Neutrophil (primary cell): Measurements from ENCODE around the gene KRTAP2-3.
"Not testable (repeated sequence)": the region's sequence is repeated elsewhere in the genome, so short reads cannot be mapped to it uniquely, and the experiment has no call there.

ENCODE experiments used
- H3K27ac ChIP-seq: fragments of 200-600 bp; sonication (generic); 2 replicates; pipeline ENCODE4 v1.5.1; 2016; ENCODE audit warnings: mild to moderate bottlenecking, moderate library complexity
- H3K27me3 ChIP-seq: fragments of 200-600 bp; sonication (generic); 2 replicates; pipeline ENCODE4 v1.6.0; 2016; ENCODE audit warnings: mild to moderate bottlenecking
- H3K36me3 ChIP-seq: fragments of 200-600 bp; sonication (generic); 2 replicates; pipeline ENCODE4 v1.5.1; 2017
- H3K4me1 ChIP-seq, 2 experiments: fragments of 200-600 bp in 1 of 2; sonication (generic) in 1 of 2; 1 replicate in 1 of 2; 2 replicates in 1 of 2; pipeline versions ENCODE4 v1.5.1 to v1.6.1; 2013 to 2016; ENCODE audit warnings: low read depth in 1 of 2, low read length in 1 of 2, mild to moderate bottlenecking in 1 of 2, moderate library complexity in 1 of 2; ENCODE audit not compliant: control insufficient read depth in 1 of 2, insufficient read depth in 1 of 2
- H3K4me3 ChIP-seq, 2 experiments: fragments of 200-600 bp in 1 of 2; sonication (generic) in 1 of 2; 1 replicate in 1 of 2; 2 replicates in 1 of 2; pipeline ENCODE4 v1.5.1; 2013 to 2016; ENCODE audit warnings: low read depth in 1 of 2, low read length in 1 of 2, mild to moderate bottlenecking in 1 of 2, moderate library complexity in 1 of 2
- H3K9me3 ChIP-seq: fragments of 200-600 bp; sonication (generic); 2 replicates; pipeline ENCODE4 v1.5.1; 2016
- TF ChIP-seq, protein P1 (sequence below): fragments of 200-600 bp; sonication (generic); IDR thresholded peaks from 2 replicates; pipeline ENCODE4 v1.5.1; 2016; ENCODE audit warnings: antibody characterized with exemption

KRTAP2-3 gene

DNA sequence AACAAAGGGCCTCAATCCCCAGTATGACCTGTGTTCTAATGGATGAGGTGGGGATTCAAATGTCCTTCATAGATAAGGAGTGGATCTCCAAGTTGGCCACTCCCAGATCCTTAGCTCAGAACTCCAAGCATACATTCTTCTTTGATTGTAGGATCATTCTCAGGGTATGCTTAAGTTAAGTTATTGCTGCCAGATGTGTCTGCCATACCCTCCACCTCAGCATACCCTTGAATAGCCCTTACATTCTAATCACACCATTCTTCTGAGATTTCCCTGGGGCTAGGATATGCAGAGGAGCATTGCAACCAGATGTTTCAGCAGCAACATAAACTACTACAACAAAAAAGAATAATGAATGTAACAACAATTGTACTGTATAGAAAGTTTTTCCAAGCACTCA, 7.4 kb upstream of the KRTAP2-3 start:
- Histone ChIP-seq H3K27me3 (peaks cover 29% of the 10 kb centered on the region), H3K4me1 (peaks cover 7 to 17% of the 10 kb centered on the region in 2 experiments), H3K9me3 (no peaks in the 10 kb centered on the region), H3K27ac (no peak overlapping the region), H3K36me3 (no peaks in the 10 kb centered on the region), H3K4me3 (no peak overlapping the region)
- TF ChIP-seq, protein P1, sequence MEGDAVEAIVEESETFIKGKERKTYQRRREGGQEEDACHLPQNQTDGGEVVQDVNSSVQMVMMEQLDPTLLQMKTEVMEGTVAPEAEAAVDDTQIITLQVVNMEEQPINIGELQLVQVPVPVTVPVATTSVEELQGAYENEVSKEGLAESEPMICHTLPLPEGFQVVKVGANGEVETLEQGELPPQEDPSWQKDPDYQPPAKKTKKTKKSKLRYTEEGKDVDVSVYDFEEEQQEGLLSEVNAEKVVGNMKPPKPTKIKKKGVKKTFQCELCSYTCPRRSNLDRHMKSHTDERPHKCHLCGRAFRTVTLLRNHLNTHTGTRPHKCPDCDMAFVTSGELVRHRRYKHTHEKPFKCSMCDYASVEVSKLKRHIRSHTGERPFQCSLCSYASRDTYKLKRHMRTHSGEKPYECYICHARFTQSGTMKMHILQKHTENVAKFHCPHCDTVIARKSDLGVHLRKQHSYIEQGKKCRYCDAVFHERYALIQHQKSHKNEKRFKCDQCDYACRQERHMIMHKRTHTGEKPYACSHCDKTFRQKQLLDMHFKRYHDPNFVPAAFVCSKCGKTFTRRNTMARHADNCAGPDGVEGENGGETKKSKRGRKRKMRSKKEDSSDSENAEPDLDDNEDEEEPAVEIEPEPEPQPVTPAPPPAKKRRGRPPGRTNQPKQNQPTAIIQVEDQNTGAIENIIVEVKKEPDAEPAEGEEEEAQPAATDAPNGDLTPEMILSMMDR, result no peak

DNA sequence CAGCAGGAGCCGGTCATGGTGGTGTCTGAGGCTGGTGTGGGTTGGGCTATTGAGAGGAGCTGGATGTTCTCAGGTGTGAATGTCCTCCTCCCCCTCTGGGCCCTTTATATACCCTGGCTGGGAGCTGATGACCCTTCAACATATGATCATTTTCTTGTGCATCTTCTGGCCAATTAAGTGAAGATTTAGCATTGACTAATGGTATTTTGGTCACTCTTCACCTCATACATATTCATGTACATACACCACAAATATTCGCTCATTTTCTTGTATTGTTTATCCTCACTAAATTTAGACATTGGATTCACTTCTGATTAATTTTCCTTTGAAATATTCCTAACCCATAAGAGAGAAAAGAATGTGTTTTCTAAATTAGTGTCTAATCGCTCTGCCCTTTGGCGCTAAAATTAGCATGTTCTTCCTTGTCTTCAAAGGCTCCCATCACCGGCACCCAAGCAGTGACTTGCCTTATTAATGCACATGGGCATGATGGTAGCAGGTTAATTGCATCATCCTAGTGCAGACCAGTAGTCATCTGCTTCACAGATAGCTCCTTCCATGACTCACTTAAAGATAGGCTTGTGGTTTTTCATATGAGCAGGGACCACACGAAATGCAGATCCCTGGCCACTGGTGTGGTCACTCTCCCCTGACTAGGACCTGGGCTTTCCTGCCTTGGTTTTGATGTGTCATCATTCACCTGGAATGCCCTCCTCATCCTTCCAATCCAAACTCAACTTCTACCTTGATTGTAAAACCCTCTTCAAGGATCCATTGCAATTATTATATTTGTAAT, 6.1 kb upstream of the KRTAP2-3 start, which contains the start of gene KRTAP2-4:
TSS of gene KRTAP2-4 (minus strand) at position 51 of the 796 bp plus-strand sequence. CDS start at position 17, 34 bp downstream.
- peaks cover 7 to 17% of the 10 kb centered on the region in 2 experiments for H3K4me1 ChIP-seq
- H3K36me3 ChIP-seq, result no peaks in the 10 kb centered on the region
- H3K4me3 ChIP-seq, result no peak within 1 kb of the TSS
- H3K27me3 ChIP-seq, result peaks cover 42% of the 10 kb centered on the region
- no peak within 1 kb of the TSS for H3K27ac ChIP-seq
- H3K9me3 ChIP-seq, result no peaks in the 10 kb centered on the region
- TF ChIP-seq, protein P1, result no peak

DNA sequence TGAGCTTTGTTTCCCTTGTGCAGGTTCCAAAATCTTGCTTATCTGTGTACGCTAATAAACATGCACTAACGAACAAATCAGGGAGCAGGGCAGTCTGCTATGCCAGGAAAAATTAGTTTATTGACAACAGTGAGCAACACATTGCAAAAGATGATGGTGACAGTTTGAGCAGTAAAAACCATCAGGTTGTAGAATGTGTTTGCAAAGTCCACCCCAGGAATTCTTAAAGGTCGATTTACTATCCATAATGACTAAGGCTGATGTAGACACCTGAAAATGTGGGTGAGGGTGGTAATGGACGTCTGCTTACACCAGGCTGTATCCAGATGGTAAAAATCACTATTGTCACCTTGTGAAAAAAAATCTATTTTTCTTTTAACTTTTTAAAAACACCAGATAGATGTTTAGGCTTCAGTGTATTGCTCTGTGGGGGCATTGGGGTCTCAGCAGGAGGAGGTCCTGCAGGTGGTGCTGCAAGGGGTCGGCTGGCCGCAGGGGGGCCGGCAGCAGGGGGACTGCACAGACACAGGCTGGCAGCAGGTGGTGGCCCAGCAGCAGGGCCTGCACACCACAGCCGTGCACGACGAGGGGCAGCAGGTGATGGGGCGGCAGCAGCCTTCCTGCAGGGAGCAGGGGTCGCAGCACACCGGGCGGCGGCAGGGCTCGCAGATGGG, 5.2 kb upstream of the KRTAP2-3 start:
- not testable (repeated sequence) for H3K4me3 ChIP-seq, H3K27ac ChIP-seq, H3K9me3 ChIP-seq, H3K36me3 ChIP-seq
- peaks cover 7 to 17% of the 10 kb centered on the region in 2 experiments for H3K4me1 ChIP-seq
- peaks cover 51% of the 10 kb centered on the region for H3K27me3 ChIP-seq

- no peaks in the 10 kb centered on the region for H3K36me3 ChIP-seq
- H3K9me3 ChIP-seq, result no peaks in the 10 kb centered on the region
- H3K4me1 ChIP-seq, result peaks cover 5 to 10% of the 10 kb centered on the region in 2 experiments
- H3K4me3 ChIP-seq, result no peak overlapping the region
- no peak overlapping the region for H3K27ac ChIP-seq
- TF ChIP-seq, protein P1, result no peak
- H3K27me3 ChIP-seq, result peaks cover 58% of the 10 kb centered on the region
Observed at GRCh38 chr17:41064301-41064700, 4.4 kb upstream of the KRTAP2-3 start.

DNA sequence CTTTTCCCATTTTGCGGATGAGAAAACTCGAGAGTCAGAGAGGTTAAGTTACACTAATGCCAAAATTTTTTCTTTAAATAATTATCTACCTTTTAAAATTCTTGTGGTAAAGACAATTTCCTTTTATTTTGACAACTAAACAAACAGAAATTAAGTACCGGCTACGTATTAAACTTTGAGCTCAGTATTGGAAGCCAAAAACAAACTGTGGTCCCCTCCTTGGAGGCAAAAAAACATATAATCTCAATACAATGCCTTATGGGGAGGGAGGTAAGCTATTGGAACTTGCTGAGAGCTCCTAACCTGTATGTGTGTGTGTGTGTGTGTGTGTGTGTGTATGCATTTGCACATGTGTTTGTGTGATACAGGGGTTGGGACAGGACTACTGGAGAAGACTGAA, 3.5 kb upstream of the KRTAP2-3 start:
- Histone ChIP-seq H3K27me3 (peaks cover 67% of the 10 kb centered on the region), H3K27ac (no peak overlapping the region), H3K36me3 (no peaks in the 10 kb centered on the region), H3K9me3 (no peaks in the 10 kb centered on the region), H3K4me1 (peaks cover 0 to 1% of the 10 kb centered on the region in 2 experiments), H3K4me3 (no peak overlapping the region)
- TF ChIP-seq, protein P1, result no peak

DNA sequence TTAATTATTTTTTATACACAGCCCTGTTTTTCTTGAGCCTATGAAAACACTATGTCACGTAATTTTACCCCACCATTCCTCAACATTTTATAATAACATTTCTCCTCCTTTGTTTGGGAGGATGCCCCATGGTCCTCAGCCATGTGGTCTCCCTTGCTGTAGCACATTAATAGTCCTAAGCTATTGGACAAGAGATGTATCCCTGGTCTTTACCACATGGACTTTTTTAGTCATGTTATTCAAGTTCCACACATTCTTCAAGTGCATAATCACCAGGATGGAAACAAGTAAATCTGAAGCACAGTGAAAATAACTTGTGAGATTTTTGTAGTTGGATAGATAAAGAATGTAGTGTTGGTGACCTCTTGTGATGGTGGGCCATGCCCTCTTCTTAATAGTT, 2.0 kb upstream of the KRTAP2-3 start:
- Histone ChIP-seq H3K9me3 (no peaks in the 10 kb centered on the region), H3K27ac (no peak overlapping the region), H3K36me3 (no peaks in the 10 kb centered on the region), H3K4me3 (no peak overlapping the region), H3K27me3 (peaks cover 80% of the 10 kb centered on the region), H3K4me1 (no peaks in the 10 kb centered on the region)
- TF ChIP-seq, protein P1, result no peak

GRCh38 chr17:41059276-41060051, 450 bp downstream of the KRTAP2-3 start:
- not testable (repeated sequence) for H3K27ac ChIP-seq, H3K4me3 ChIP-seq

More at GRCh38 chr17:41059276-41060051, 450 bp downstream of the KRTAP2-3 start:
- H3K27me3 ChIP-seq, result peaks cover 89% of the 10 kb centered on the region
- not testable (repeated sequence) for H3K36me3 ChIP-seq, H3K9me3 ChIP-seq, H3K4me1 ChIP-seq
